Hepatocyte (in vitro differentiated cells): ENCODE measurements around the gene DNLZ.
"Not testable (repeated sequence)": the region's sequence is repeated elsewhere in the genome, so short reads cannot be mapped to it uniquely, and the experiment has no call there.

Experiments
- EZH2 ChIP-seq: fragments of 200-600 bp; sonication (generic); IDR thresholded peaks from 2 replicates; pipeline ENCODE4 v1.6.1; 2016; ENCODE audit warnings: antibody characterized with exemption, mild to moderate bottlenecking, borderline replicate concordance
- TF ChIP-seq, protein P1 (sequence below): fragments of 200-600 bp; sonication (generic); IDR thresholded peaks from 2 replicates; pipeline ENCODE4 v1.5.1; 2016; ENCODE audit warnings: antibody characterized with exemption, mild to moderate bottlenecking; ENCODE audit not compliant: poor library complexity

DNA sequence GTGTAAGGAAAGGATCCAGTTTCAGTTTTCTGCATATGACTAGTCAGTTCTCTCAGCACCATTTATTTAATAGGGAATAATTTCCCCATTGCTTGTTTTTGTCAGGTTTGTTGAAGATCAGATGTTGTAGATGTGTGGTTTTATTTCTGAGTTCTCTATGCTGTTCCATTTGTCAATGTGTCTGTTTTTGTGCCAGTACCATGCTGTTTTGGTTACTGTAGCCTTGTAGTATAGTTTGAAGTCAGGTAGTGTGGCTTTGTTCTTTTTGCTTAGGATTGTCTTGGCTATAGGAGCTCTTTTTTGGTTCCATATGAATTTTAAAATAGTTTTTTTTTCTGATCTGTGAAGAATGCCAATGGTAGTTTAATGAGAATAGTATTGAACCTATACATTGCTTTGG is 42.6 kb downstream of the DNLZ start:
- TF ChIP-seq, protein P1, sequence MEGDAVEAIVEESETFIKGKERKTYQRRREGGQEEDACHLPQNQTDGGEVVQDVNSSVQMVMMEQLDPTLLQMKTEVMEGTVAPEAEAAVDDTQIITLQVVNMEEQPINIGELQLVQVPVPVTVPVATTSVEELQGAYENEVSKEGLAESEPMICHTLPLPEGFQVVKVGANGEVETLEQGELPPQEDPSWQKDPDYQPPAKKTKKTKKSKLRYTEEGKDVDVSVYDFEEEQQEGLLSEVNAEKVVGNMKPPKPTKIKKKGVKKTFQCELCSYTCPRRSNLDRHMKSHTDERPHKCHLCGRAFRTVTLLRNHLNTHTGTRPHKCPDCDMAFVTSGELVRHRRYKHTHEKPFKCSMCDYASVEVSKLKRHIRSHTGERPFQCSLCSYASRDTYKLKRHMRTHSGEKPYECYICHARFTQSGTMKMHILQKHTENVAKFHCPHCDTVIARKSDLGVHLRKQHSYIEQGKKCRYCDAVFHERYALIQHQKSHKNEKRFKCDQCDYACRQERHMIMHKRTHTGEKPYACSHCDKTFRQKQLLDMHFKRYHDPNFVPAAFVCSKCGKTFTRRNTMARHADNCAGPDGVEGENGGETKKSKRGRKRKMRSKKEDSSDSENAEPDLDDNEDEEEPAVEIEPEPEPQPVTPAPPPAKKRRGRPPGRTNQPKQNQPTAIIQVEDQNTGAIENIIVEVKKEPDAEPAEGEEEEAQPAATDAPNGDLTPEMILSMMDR: not testable (repeated sequence)
- TF ChIP-seq EZH2: not testable (repeated sequence)
